GM12878 (cell line): ENCODE measurements around the gene NGRN. TPM values are rescaled to one million over a fixed set of nuclear protein-coding genes. Genes with fewer than 3 reads are reported as not detected.
"Not testable (repeated sequence)": the region's sequence is repeated elsewhere in the genome, so short reads cannot be mapped to it uniquely, and the experiment has no call there.

ENCODE experiments used
- ATAC-seq: fragments of 200-7000 bp; cut with Tn5 transposase; 3 replicates; pipeline ENCODE4 v1.9.1; 2020; ENCODE audit warnings: mild to moderate bottlenecking, moderate library complexity
- BruUV-seq: library from RNA; stranded (reverse); fragments of 400-500 nt; replicated peaks from 2 replicates; lab custom pipeline; 2021; lab: Mats Ljungman, UMichigan
- CTCF ChIA-PET: fragments of 300-600 bp; sonication (Branson Sonifier 250); formaldehyde crosslinking; extraction: SDS; loops from one replicate; lab custom pipeline; 2021; ENCODE audit warnings: inconsistent platforms; lab: Yijun Ruan, JAX
- POLR2A ChIA-PET: fragments of 350-600 bp; formaldehyde crosslinking; extraction: SDS; loops from one replicate; lab custom pipeline; 2021; ENCODE audit warnings: inconsistent platforms; lab: Charles Lee
- RAD21 ChIA-PET: fragments of 300-600 bp; sonication (Branson Sonifier 250); formaldehyde crosslinking; loops from one replicate; lab custom pipeline; 2023; ENCODE audit warnings: antibody characterized with exemption; ENCODE audit not compliant: unreplicated experiment; lab: Charles Lee
- SMC1A ChIA-PET: fragments of 300-600 bp; sonication (Branson Sonifier 250); formaldehyde crosslinking; loops from one replicate; lab custom pipeline; 2023; ENCODE audit not compliant: unreplicated experiment, uncharacterized antibody; lab: Charles Lee
- DNase-seq: peaks from one replicate; pipeline ENCODE4 v3.0.0-alpha.2; 2011; ENCODE audit warnings: low read depth, low spot score
- FAIRE-seq: peaks from 3 replicates; lab custom pipeline; 2011; peaks lifted over from hg19 to GRCh38; lab: Jason Lieb, UNC
- H2AFZ ChIP-seq: 2 replicates; pipeline ENCODE4 v1.6.0; 2011; ENCODE audit warnings: low read depth, low read length, control low read depth; ENCODE audit not compliant: control insufficient read depth
- H3K27ac ChIP-seq: 2 replicates; pipeline ENCODE4 v1.5.1; 2011; ENCODE audit warnings: control low read depth; ENCODE audit not compliant: control insufficient read depth, insufficient read depth
- H3K27me3 ChIP-seq, 2 experiments: replicated peaks in 1 of 2; 2 replicates each; pipeline versions ENCODE4 v1.6.0 to v1.6.1; 2011; ENCODE audit warnings: low read length in 1 of 2; ENCODE audit not compliant: control insufficient read depth in 2 of 2, insufficient read depth in 2 of 2
- H3K36me3 ChIP-seq, 2 experiments: 2 replicates each; pipeline ENCODE4 v1.5.1; 2011; ENCODE audit warnings: low read length in 1 of 2; ENCODE audit not compliant: control insufficient read depth in 2 of 2, insufficient read depth in 2 of 2
- H3K4me1 ChIP-seq: 2 replicates; pipeline ENCODE4 v1.6.1; 2011; ENCODE audit warnings: mild to moderate bottlenecking, low read length, moderate library complexity, mixed read lengths; ENCODE audit not compliant: control insufficient read depth, insufficient read depth
- H3K4me2 ChIP-seq: 2 replicates; pipeline ENCODE4 v1.6.0; 2011; ENCODE audit warnings: control low read depth; ENCODE audit not compliant: control insufficient read depth, insufficient read depth
- H3K4me3 ChIP-seq: fragments of 200-600 bp; sonication (generic); 2 replicates; pipeline ENCODE4 v1.5.1; 2016
- H3K79me2 ChIP-seq: 2 replicates; pipeline ENCODE4 v1.6.0; 2011; ENCODE audit warnings: low read length; ENCODE audit not compliant: control insufficient read depth, insufficient read depth
- H3K9ac ChIP-seq: 2 replicates; pipeline ENCODE4 v1.8.0; 2011; ENCODE audit warnings: low read length, control low read depth, mixed read lengths; ENCODE audit not compliant: control insufficient read depth, insufficient read depth
- H3K9me3 ChIP-seq: replicated peaks from 3 replicates; pipeline ENCODE4 v1.5.1; 2011; ENCODE audit warnings: mild to moderate bottlenecking, low read length; ENCODE audit not compliant: control insufficient read depth, insufficient read depth
- H4K20me1 ChIP-seq: 2 replicates; pipeline ENCODE4 v1.6.0; 2011; ENCODE audit not compliant: control insufficient read depth, insufficient read depth
- BCL3 ChIP-seq: IDR thresholded peaks from 2 replicates; pipeline ENCODE4 v1.6.1; 2011; ENCODE audit warnings: borderline replicate concordance, low read depth, mild to moderate bottlenecking, moderate library complexity, low read length; ENCODE audit not compliant: insufficient read depth, poor library complexity, severe bottlenecking
- BRCA1 ChIP-seq: IDR thresholded peaks from 2 replicates; pipeline ENCODE4 v1.6.1; 2011; ENCODE audit warnings: low read depth, low read length, improper control_type of control experiment
- EZH2 ChIP-seq: IDR thresholded peaks from 2 replicates; pipeline ENCODE4 v1.6.1; 2012; ENCODE audit warnings: low read depth, mild to moderate bottlenecking, control low read depth, inconsistent platforms, low read length, borderline replicate concordance; ENCODE audit not compliant: control insufficient read depth
- PAX8 ChIP-seq: fragments of 450-650 bp; IDR thresholded peaks from 2 replicates; pipeline ENCODE4 v1.6.1; 2017; ENCODE audit warnings: mild to moderate bottlenecking, moderate library complexity
- RAD51 ChIP-seq: fragments of 450-650 bp; IDR thresholded peaks from 2 replicates; pipeline ENCODE4 v1.6.1; 2016; ENCODE audit warnings: moderate library complexity, mild to moderate bottlenecking, inconsistent platforms
- WGBS: methylation state at CpG from one replicate; pipeline ENCODE4 v1.1.6; 2016; ENCODE audit warnings: low lambda C conversion rate; ENCODE audit not compliant: insufficient replicate concordance, insufficient coverage; ENCODE audit errors: missing lambda C conversion rate; 5-methylcytosine and 5-hydroxymethylcytosine counted together
- in situ Hi-C: fragments of 300-500 bp; cut with MboI; formaldehyde crosslinking; loops from 9 replicates; pipeline ENCODE4 v1.14.3; 2018; ENCODE audit warnings: mixed read lengths
- intact Hi-C: fragments of 100-400 bp; cut with micrococcal nuclease; formaldehyde crosslinking; loops from one replicate; pipeline ENCODE4 v1.14.2; 2022; ENCODE audit not compliant: unreplicated experiment
- polyA plus RNA-seq, 11 experiments: library from polyadenylated mRNA; depleted of rRNA in 4 of 11; unstranded in 6 of 11; stranded (reverse) in 5 of 11; fragments of >200 nt; fragmentation: Nextera tagmentation in 4 of 11; fragmentation: Illumina TruSeq in 1 of 11; extraction: Ambion mirVana in 4 of 11; extraction: Trizol in 1 of 11; gene quantifications; 1 replicate in 1 of 11; 2 replicates in 10 of 11; pipeline versions ENCODE4 v1.2.1 to v1.2.3, GENCODE V29; 2011 to 2016; ENCODE audit warnings: inconsistent platforms in 2 of 11, missing spikeins in 2 of 11, low read depth in 1 of 11
- total RNA-seq, 4 experiments: library from RNA; depleted of rRNA in 3 of 4; stranded (reverse); fragments of >200 nt in 3 of 4; fragmentation: Illumina TruSeq in 1 of 4; extraction: Trizol in 1 of 4; gene quantifications; 2 replicates each; pipeline versions ENCODE4 v1.2.1 to v1.2.3, GENCODE V29; 2013 to 2021

The NGRN gene
- total and polyA plus RNA-seq, 10 of the 15 experiments (the other 5 are each of a cell fraction or from before 2014, with no cell fraction given): 5.8 to 31.3 (median 23.2) TPM

- H2AFZ ChIP-seq, H3K4me3 ChIP-seq, H3K27me3 ChIP-seq, H3K4me1 ChIP-seq, H3K36me3 ChIP-seq, ATAC-seq, H3K9me3 ChIP-seq, H3K79me2 ChIP-seq, H3K27ac ChIP-seq, intact Hi-C loops, BruUV-seq, H4K20me1 ChIP-seq, H3K4me2 ChIP-seq, in situ Hi-C loops, FAIRE-seq, H3K9ac ChIP-seq, DNase-seq: not testable (repeated sequence)
- ChIA-PET RAD21 (interaction anchor here (0.6 to 1.4 kb wide), 3 partner anchors 11 to 63 kb away, joined by 3 to 5 read pairs (median 4); partner anchors contain the start of gene CIB1), POLR2A (interaction anchor here (0.6 to 1.0 kb wide), 2 partner anchors 11 to 112 kb away, joined by 3 read pairs; no protein-coding TSS in a partner anchor), CTCF (interaction anchor here (0.6 to 7.5 kb wide), 9 partner anchors 8 to 635 kb away, joined by 3 to 99 read pairs (median 3); no protein-coding TSS in a partner anchor), SMC1A (interaction anchor here (0.6 to 4.7 kb wide), 3 partner anchors 20 to 24 kb away, joined by 3 to 30 read pairs (median 3); no protein-coding TSS in a partner anchor)
- TF ChIP-seq RAD51: peak; percentile 79
- 61% methylated on average over 4 of the region's 4 CpGs for WGBS
Measured at GRCh38 chr15:90296316-90296884, 30.9 kb downstream of the NGRN start.

GRCh38 chr15:90297021-90297420 is 31.5 kb downstream of the NGRN start:
- no peak overlapping the region for H3K9ac ChIP-seq
- ATAC-seq (no peak), FAIRE-seq (no peak), DNase-seq (no peak)
- 24% methylated on average over 4 of the region's 4 CpGs for WGBS
- H3K4me1 ChIP-seq: peaks cover 3% of the 10 kb centered on the region; the same call in 1 of the 2 replicates
- in situ Hi-C loops: no loop called here
- H3K9me3 ChIP-seq: no peaks in the 10 kb centered on the region
- H3K79me2 ChIP-seq: no peaks in the 10 kb centered on the region
- no peaks in the 10 kb centered on the region for H3K27me3 ChIP-seq
- H4K20me1 ChIP-seq: no peaks in the 10 kb centered on the region
- BruUV-seq: no TSS peak
- CTCF ChIA-PET: interaction anchor here (0.8 to 7.5 kb wide), 6 partner anchors 7 to 635 kb away, joined by 3 to 99 read pairs (median 4); no protein-coding TSS in a partner anchor
- H3K27ac ChIP-seq: no peak overlapping the region
- no peak overlapping the region for H3K4me3 ChIP-seq
- H2AFZ ChIP-seq: no peak overlapping the region
- SMC1A ChIA-PET: interaction anchor here (4.7 kb wide), 1 partner anchor 24 kb away, joined by 30 read pairs; no protein-coding TSS in a partner anchor
- RAD21 ChIA-PET: interaction anchor here (0.6 to 1.4 kb wide), 2 partner anchors 10 to 63 kb away, joined by 3 to 5 read pairs; partner anchors contain the start of gene CIB1
- H3K4me2 ChIP-seq: no peak overlapping the region
- POLR2A ChIA-PET: interaction anchor here (0.6 kb wide), 1 partner anchor 111 kb away, joined by 3 read pairs; no protein-coding TSS in a partner anchor
- H3K36me3 ChIP-seq: no peaks in the 10 kb centered on the region
- intact Hi-C loops: no loop called here
- no peak for TF ChIP-seq BRCA1
- no peak for TF ChIP-seq BCL3
- TF ChIP-seq PAX8: no peak
- TF ChIP-seq EZH2: no peak
